Activated B cell treated with CpG ODN at 0.5 μM for 24 hours (primary cell): ENCODE results near the gene TRAF2. TPM values are rescaled to one million over a fixed set of nuclear protein-coding genes. Genes with fewer than 3 reads are reported as not detected.

Experiments
- total RNA-seq: library from RNA; stranded (reverse); gene quantifications from 2 replicates; pipeline ENCODE4 v1.2.3, GENCODE V29; 2022

TRAF2 gene
- total RNA-seq, 1 donor from 2014 or later, result 58.2 TPM

Other genes with a start within 250 kb of the TRAF2 start
- not detected in 2 replicates for gene EGFL7, start 223.6 kb upstream of the TRAF2 start, total RNA-seq
- gene AGPAT2, start 199.1 kb upstream of the TRAF2 start, total RNA-seq, result 16.6 and 17.1 TPM in 2 replicates
- gene DIPK1B, start 173.9 kb upstream of the TRAF2 start, total RNA-seq, result 1.5 and 2.2 TPM in 2 replicates
- 13.7 and 15.9 TPM in 2 replicates for gene LCN10, start 143.6 kb upstream of the TRAF2 start, total RNA-seq
- gene LCN6, start 138.0 kb upstream of the TRAF2 start, total RNA-seq, result not detected in 2 replicates
- 5.3 and 6.9 TPM in 2 replicates for gene LCN8, start 128.3 kb upstream of the TRAF2 start, total RNA-seq
- not detected in 2 replicates for gene LCN15, start 122.0 kb upstream of the TRAF2 start, total RNA-seq
- 34.9 and 35.8 TPM in 2 replicates for gene TMEM141, start 95.2 kb upstream of the TRAF2 start, total RNA-seq
- gene CCDC183, start 90.2 kb upstream of the TRAF2 start, total RNA-seq, result not detected in 2 replicates
- gene RABL6, start 78.6 kb upstream of the TRAF2 start, total RNA-seq, result 70.1 and 75.0 TPM in 2 replicates
- 1.0 and 1.6 TPM in 2 replicates for gene AJM1, start 44.0 kb upstream of the TRAF2 start, total RNA-seq
- 58.8 and 64.6 TPM in 2 replicates for gene PHPT1, start 37.1 kb upstream of the TRAF2 start, total RNA-seq
- 5.2 and 6.1 TPM in 2 replicates for gene MAMDC4, start 34.2 kb upstream of the TRAF2 start, total RNA-seq
- gene EDF1, start 20.2 kb upstream of the TRAF2 start, total RNA-seq, result 282 and 298 TPM in 2 replicates
- 81.5 and 82.1 TPM in 2 replicates for gene FBXW5, start 58.2 kb downstream of the TRAF2 start, total RNA-seq
- gene C8G, start 58.7 kb downstream of the TRAF2 start, total RNA-seq, result 0.69 and 3.4 TPM in 2 replicates
- 2.4 TPM in 2 replicates for gene LCN12, start 65.8 kb downstream of the TRAF2 start, total RNA-seq
- not detected in 2 replicates for gene PTGDS, start 91.0 kb downstream of the TRAF2 start, total RNA-seq
- not detected in 2 replicates for gene LCNL1, start 96.5 kb downstream of the TRAF2 start, total RNA-seq
- 43.4 and 47.8 TPM in 2 replicates for gene PAXX, start 105.9 kb downstream of the TRAF2 start, total RNA-seq
- not detected in 2 replicates for gene CLIC3, start 110.1 kb downstream of the TRAF2 start, total RNA-seq
- 4.5 and 7.5 TPM in 2 replicates for gene ABCA2, start 141.7 kb downstream of the TRAF2 start, total RNA-seq
- gene FUT7, start 145.6 kb downstream of the TRAF2 start, total RNA-seq, result 3.9 and 5.0 TPM in 2 replicates
- 0.18 TPM in 1 of 2 replicates, not detected in the other for gene NPDC1, start 159.7 kb downstream of the TRAF2 start, total RNA-seq
- not detected in 2 replicates for gene ENTPD2, start 167.5 kb downstream of the TRAF2 start, total RNA-seq
- gene SAPCD2, start 184.0 kb downstream of the TRAF2 start, total RNA-seq, result 0.80 and 0.81 TPM in 2 replicates
- 13.4 and 17.2 TPM in 2 replicates for gene UAP1L1, start 191.0 kb downstream of the TRAF2 start, total RNA-seq
- 33.6 and 37.7 TPM in 2 replicates for gene MAN1B1, start 200.5 kb downstream of the TRAF2 start, total RNA-seq
- gene DPP7, start 228.2 kb downstream of the TRAF2 start, total RNA-seq, result 254 and 259 TPM in 2 replicates